ENCODE measurements around the gene P2RX1.
"Not testable (repeated sequence)": the region's sequence is repeated elsewhere in the genome, so short reads cannot be mapped to it uniquely, and the experiment has no call there.

P2RX1 gene

GRCh38 chr17:3885271-3885670 lies 31.0 kb downstream of the P2RX1 start:
- no peak for DNase-seq

- DNase-seq = no peak
Measured at GRCh38 chr17:3884188-3884587, 32.1 kb downstream of the P2RX1 start.

GRCh38 chr17:3882276-3882675 lies 34.0 kb downstream of the P2RX1 start:
- no peak for DNase-seq

- DNase-seq = no peak
Measured at GRCh38 chr17:3880983-3881382, 35.3 kb downstream of the P2RX1 start.

- no peak for DNase-seq
Measured at GRCh38 chr17:3879591-3880417, 36.5 kb downstream of the P2RX1 start.

GRCh38 chr17:3879186-3879585 lies 37.1 kb downstream of the P2RX1 start:
- DNase-seq = no peak

GRCh38 chr17:3877220-3877619 lies 39.0 kb downstream of the P2RX1 start:
- DNase-seq = no peak

- no peak for DNase-seq
Measured at GRCh38 chr17:3875317-3875716, 40.9 kb downstream of the P2RX1 start.

GRCh38 chr17:3873862-3874261 lies 42.4 kb downstream of the P2RX1 start:
- DNase-seq = no peak

GRCh38 chr17:3870871-3871306 lies 45.4 kb downstream of the P2RX1 start:
- no peak for DNase-seq

- no peak for DNase-seq
Measured at GRCh38 chr17:3867606-3868005, 48.7 kb downstream of the P2RX1 start.

GRCh38 chr17:3867106-3867505 lies 49.2 kb downstream of the P2RX1 start:
- no peak for DNase-seq

GRCh38 chr17:3866276-3866675 lies 50.0 kb downstream of the P2RX1 start:
- DNase-seq = no peak

GRCh38 chr17:3865176-3865575 lies 51.1 kb downstream of the P2RX1 start:
- no peak for DNase-seq

GRCh38 chr17:3864534-3864933 lies 51.7 kb downstream of the P2RX1 start:
- DNase-seq = no peak

GRCh38 chr17:3861761-3862681 lies 54.2 kb downstream of the P2RX1 start:
- DNase-seq = no peak

GRCh38 chr17:3860939-3861700 lies 55.1 kb downstream of the P2RX1 start:
- DNase-seq = no peak

GRCh38 chr17:3859940-3860339 lies 56.3 kb downstream of the P2RX1 start:
- no peak for DNase-seq

- DNase-seq = no peak
Measured at GRCh38 chr17:3857261-3858105, 58.8 kb downstream of the P2RX1 start.

- DNase-seq = not testable (repeated sequence)
Measured at GRCh38 chr17:3854204-3854603, 62.1 kb downstream of the P2RX1 start.

GRCh38 chr17:3852561-3852960 lies 63.7 kb downstream of the P2RX1 start:
- DNase-seq = no peak

- no peak for DNase-seq
Measured at GRCh38 chr17:3851461-3852100, 64.7 kb downstream of the P2RX1 start.

All from activated T-cell treated with anti-CD3 and anti-CD28 coated beads, Interleukin-2, amount 50 U/mL, for 1 hour (primary cell).